ENCODE data around the gene VPS51.
A peak's percentile ranks its signal among the peaks of the same experiment; 100 is the strongest.

DNA sequence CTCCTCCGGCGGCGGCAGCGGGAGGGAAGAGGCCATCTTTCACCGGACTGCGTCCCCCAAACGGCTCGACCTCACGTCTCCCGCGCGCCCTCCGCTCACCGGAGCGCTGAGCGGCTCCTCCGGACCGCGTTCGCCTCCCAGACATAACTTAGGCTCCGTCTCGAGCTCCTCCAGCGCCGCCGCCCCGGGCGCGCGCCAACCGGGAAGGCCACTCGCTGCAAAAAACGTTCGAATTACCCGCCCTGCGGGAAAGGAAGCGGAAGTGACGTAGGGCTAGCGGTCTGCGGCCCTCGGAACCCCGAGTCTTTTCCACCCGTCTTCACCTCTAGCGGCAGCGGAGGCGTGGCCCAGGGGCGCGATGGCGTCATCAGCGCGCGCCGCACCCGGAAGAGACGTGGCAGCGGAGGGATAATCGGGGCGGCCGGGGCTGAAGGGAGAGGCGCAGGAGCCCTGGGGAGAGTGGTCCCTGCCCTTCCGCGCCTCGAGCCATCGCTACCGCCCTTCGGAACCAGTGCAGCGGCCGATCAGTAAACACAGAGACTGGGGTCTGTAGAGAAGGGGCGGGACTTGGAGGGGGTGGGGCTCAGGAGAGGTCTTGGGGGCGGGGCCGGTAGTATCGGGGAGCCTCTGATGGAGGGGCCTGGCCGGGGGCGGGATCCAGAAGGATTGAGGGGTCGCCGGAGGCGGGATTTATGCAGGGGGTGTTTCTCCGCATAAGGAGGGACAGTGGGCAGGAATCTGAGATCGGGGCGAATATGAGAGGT, 12.0 kb upstream of the VPS51 start, which contains the start of the genes CDCA5 and ZFPL1:
- TF ChIP-seq POLR2A (IDR thresholded peaks at IDR 0.05) = peak in 1 of 2 donors; percentile 58
- TF ChIP-seq, protein P1, sequence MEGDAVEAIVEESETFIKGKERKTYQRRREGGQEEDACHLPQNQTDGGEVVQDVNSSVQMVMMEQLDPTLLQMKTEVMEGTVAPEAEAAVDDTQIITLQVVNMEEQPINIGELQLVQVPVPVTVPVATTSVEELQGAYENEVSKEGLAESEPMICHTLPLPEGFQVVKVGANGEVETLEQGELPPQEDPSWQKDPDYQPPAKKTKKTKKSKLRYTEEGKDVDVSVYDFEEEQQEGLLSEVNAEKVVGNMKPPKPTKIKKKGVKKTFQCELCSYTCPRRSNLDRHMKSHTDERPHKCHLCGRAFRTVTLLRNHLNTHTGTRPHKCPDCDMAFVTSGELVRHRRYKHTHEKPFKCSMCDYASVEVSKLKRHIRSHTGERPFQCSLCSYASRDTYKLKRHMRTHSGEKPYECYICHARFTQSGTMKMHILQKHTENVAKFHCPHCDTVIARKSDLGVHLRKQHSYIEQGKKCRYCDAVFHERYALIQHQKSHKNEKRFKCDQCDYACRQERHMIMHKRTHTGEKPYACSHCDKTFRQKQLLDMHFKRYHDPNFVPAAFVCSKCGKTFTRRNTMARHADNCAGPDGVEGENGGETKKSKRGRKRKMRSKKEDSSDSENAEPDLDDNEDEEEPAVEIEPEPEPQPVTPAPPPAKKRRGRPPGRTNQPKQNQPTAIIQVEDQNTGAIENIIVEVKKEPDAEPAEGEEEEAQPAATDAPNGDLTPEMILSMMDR (IDR thresholded peaks at IDR 0.05) = no peak
